GM13977 (cell line): ENCODE data around the gene CDH23.

Experiments used
- DNase-seq: peaks from one replicate; pipeline ENCODE4 v3.0.0; 2012; ENCODE audit warnings: low spot score
- in situ Hi-C: fragments of 300-500 bp; cut with MboI; formaldehyde crosslinking; loops from one replicate; pipeline ENCODE4 v1.12.0; 2022; ENCODE audit warnings: low sequenced_read_pairs, low pct_unique_long_range_greater_than_20kb, mixed read lengths, inconsistent platforms; ENCODE audit not compliant: unreplicated experiment
- TF ChIP-seq, protein P1 (sequence below): IDR thresholded peaks from 2 replicates; pipeline ENCODE4 v1.5.1; 2012; ENCODE audit warnings: mild to moderate bottlenecking, control low read depth; ENCODE audit not compliant: insufficient read depth; ENCODE audit errors: extremely low read depth, missing control alignments

CDH23 gene

DNA sequence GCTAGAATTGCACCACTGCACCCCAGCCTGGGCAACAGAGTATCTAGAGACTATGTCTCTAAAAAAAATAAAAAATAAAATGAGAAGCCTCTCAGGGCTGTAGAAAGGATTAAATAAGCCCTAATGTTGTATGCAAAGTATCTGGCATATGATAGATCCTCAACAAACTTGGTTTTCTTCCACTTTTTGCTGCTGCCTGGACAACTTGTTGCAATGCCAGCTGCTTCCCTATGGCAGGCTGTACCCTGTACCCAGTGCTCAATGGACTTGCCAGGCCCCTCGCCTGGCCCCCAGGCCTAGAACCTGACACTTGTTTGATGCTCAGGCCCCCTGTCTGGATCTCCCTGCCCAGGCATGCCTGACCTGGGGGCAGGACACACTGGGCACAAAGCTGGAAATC, 28.5 kb upstream of the CDH23 start:
- DNase-seq: no peak
- TF ChIP-seq, protein P1, sequence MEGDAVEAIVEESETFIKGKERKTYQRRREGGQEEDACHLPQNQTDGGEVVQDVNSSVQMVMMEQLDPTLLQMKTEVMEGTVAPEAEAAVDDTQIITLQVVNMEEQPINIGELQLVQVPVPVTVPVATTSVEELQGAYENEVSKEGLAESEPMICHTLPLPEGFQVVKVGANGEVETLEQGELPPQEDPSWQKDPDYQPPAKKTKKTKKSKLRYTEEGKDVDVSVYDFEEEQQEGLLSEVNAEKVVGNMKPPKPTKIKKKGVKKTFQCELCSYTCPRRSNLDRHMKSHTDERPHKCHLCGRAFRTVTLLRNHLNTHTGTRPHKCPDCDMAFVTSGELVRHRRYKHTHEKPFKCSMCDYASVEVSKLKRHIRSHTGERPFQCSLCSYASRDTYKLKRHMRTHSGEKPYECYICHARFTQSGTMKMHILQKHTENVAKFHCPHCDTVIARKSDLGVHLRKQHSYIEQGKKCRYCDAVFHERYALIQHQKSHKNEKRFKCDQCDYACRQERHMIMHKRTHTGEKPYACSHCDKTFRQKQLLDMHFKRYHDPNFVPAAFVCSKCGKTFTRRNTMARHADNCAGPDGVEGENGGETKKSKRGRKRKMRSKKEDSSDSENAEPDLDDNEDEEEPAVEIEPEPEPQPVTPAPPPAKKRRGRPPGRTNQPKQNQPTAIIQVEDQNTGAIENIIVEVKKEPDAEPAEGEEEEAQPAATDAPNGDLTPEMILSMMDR: no peak
- in situ Hi-C loops: no loop called here

DNA sequence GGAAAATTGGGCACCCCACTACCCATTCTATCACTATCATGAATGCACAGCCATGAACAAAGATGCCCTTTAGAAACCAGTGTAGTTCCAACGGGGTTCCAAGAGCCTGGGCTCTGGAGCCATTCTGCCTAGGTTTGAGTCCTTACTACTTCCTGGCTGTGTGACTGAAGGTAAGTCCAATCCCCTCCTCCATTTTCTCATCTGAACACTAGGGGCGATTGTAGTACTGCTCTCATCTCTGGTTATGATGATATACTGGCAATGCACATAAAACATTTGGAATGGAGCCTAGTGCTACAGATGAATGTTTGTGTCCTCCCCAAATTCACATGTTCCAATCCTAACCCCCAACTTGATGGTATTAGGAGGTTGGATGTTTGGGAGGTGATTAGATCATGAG, 28.1 kb upstream of the CDH23 start:
- no peak for DNase-seq
- in situ Hi-C loops: no loop called here
- TF ChIP-seq, protein P1: no peak

DNA sequence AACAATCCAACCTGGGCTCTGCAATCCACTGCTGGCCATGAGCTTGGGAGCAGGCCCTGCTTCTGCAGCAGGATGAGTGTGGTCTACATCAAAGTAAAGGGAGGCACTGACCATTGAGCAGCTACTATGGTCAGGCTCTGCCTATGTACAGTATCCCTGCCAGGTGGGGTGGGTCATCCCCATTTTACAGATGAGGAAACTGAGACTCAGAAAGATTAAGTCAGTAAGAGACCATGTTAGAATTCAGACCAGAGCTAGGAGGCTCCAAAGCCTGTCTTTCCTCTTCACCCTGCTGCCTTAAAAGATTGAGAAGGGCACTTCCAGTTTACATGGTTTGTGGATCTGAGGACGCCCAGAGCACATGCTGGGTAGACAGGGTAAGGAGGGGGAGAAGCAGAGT, 27.1 kb upstream of the CDH23 start:
- TF ChIP-seq, protein P1: no peak
- DNase-seq: no peak
- in situ Hi-C loops: no loop called here

DNA sequence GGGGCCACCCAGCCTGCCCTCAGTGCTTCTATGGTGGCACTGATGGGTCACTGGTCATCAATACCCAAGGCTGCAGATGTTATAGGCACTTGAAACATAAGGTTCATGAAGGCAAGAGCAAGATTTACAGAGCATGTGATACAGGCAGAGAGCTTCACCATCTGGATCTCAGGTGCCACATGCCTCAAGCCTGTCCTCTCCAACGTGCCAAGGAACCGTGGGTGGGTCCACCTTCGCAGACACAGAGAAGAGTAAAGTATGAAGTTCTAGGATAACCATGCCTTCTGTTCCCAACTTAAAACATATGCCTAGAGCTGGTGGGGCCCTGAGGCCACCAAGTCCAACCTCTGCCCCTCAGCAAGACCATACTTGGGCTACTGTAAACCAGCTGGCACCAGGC, 26.7 kb upstream of the CDH23 start:
- DNase-seq: no peak
- in situ Hi-C loops: no loop called here
- TF ChIP-seq, protein P1: no peak

DNA sequence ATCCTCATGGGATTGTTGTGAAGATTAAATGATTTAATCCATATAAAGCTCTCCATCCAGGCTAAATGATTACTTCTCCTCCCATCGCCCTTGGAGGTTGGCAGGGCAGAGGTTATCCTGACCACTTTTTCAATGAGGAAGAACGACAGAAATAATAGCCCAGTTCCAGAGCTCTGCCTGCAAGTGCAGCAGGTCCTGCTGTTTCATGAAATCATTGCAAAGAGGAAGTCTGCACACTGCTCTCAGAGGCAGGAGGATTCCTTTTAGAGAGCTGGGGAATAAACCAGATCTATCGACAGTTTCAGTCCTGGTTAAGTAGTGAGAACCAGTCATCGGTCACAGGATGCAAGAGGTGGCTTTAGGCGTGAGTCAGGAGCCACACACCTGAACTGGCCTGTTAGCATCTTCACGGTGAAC, 25.0 kb upstream of the CDH23 start:
- TF ChIP-seq, protein P1: no peak
- in situ Hi-C loops: no loop called here
- DNase-seq: peak; percentile 39

DNA sequence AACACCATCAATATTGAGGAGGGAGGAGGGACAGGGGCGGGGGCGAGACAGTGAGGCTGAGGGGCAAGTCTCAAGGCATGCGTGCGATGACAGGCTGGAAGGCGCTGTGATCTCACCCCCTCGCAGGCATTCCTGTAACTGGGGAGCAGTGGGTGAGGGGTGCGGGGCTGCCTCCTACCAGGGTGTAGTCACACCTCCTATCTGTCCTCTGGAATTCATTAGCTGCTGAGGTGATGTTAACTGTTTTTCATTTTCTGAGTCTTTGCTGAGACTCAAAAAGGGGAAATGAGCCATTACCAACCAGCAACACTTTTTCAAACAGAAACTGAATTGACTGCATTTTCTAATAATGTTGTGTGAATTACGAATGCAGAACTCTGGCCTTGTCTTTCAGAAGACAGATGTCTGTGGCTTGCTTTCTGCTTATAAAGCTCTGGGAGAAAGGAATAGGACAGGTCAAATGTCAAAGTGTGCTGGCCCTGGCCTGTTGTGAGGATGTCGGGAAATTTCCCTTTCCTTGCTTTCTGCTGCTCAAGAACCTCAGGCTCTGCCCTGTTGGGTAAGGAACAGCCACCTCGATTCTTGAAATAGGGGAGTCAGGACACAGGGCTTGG, 23.7 kb upstream of the CDH23 start:
- DNase-seq: peak; percentile 82
- TF ChIP-seq, protein P1: no peak
- in situ Hi-C loops: no loop called here

DNA sequence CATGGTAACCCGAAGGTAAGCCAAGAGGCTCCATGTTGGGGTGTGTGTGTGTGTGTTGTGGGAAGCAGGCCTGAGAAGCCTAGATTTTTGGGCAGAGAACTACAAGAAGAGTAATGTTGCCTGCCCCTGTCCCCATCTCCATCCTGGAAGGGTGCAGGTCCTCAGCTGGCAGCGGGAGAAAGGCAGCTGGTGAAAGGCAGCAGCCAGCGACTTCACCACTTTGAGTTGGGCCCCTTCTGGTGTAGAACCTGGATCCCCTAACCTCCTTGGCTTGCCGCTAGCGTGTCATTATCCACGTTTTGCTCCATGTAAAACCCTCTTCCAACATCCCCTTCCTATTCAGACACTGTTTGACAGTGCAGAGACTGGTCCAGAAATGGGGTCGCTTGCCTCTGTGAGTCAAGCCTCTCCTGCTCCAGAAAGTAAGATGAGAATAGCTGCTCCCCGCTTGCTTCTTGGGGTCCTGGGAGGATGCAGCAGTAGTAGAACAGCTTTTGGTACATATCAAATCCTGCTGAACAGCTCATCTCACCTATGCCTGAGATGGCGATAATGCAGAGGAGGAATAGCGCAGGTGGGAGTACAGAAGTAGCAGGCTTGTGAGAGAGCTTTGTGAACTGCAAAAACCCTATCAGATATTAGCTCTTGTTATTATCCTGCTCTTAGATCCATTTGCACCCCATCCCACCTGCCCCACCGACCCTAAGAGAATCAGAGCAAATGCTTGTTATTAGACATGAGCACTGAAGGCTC, 22.1 kb upstream of the CDH23 start:
- no peak for DNase-seq
- TF ChIP-seq, protein P1: no peak
- in situ Hi-C loops: no loop called here
